Measurements from ENCODE around the gene PABPC1L. TPM values are rescaled to one million over a fixed set of nuclear protein-coding genes. Genes with fewer than 3 reads are reported as not detected.
A peak's percentile ranks its signal among the peaks of the same experiment; 100 is the strongest.

PABPC1L gene
- total RNA-seq, 2 experiments from 2014 or later, result 22.8 to 27.5 TPM

GRCh38 chr20:44976698-44977097 is 66.8 kb downstream of the PABPC1L start:
- H3K9me3 Mint-ChIP-seq, result no peaks in the 10 kb centered on the region
- peak overlapping the region; percentile 96 for H3K27ac Mint-ChIP-seq
- ChIA-PET POLR2A (interaction anchor here (4.7 to 5.3 kb wide), 2 partner anchors 9 to 15 kb away, joined by 61 to 180 read pairs; partner anchors contain the start of genes STK4 and TOMM34), CTCF (interaction anchor here (1.2 to 4.9 kb wide), 4 partner anchors 10 to 88 kb away, joined by 3 to 31 read pairs (median 5); partner anchors contain the start of genes STK4 and TOMM34)
- no peaks in the 10 kb centered on the region for H3K9me3 ChIP-seq (ENCODE audit: control insufficient read depth in 1 of 2, insufficient read depth in 1 of 2, low read length in 2 of 2)
- DNase-seq (no peak), ATAC-seq (ENCODE audit: poor library complexity) (no peak)
- peaks cover 72% of the 10 kb centered on the region for H3K36me3 ChIP-seq (ENCODE audit: insufficient read depth, low read length)
- no peaks in the 10 kb centered on the region for H3K27me3 Mint-ChIP-seq
- H3K4me1 ChIP-seq (ENCODE audit: insufficient read depth, low read length), result peaks cover 50% of the 10 kb centered on the region
- peaks cover 92% of the 10 kb centered on the region for H3K4me1 Mint-ChIP-seq (ENCODE audit: low read depth)
- no peak overlapping the region for H3K4me3 ChIP-seq (ENCODE audit: low read length)
- intact Hi-C loops (cut with DNase I, micrococcal nuclease), result no loop called here
- H3K36me3 Mint-ChIP-seq (ENCODE audit: low read depth), result peaks cover 92% of the 10 kb centered on the region
- TF ChIP-seq CTCF (IDR thresholded peaks at IDR 0.05), result no peak
- H3K27ac ChIP-seq (ENCODE audit: low read depth in 1 of 2, low read length in 2 of 2), result peak overlapping the region in 1 of 2 donors; percentile 95
- H3K27me3 ChIP-seq (ENCODE audit: control insufficient read depth in 1 of 2, insufficient read depth in 2 of 2, low read length in 2 of 2), result no peaks in the 10 kb centered on the region
- H3K4me3 Mint-ChIP-seq, result peak overlapping the region; percentile 83

- intact Hi-C loops (cut with DNase I, micrococcal nuclease), result loop anchor here in 1 of 2 experiments (1.0 kb wide), 1 partner anchor 8 kb away; no protein-coding TSS in a partner anchor
- no peak for TF ChIP-seq CTCF (IDR thresholded peaks at IDR 0.05)
- ATAC-seq (ENCODE audit: poor library complexity) (peak; percentile 85), DNase-seq (peak in 13 of 14 experiments; percentile 35 to 94 (median 49))
- Histone ChIP-seq H3K4me3 (ENCODE audit: low read length) (peak overlapping the region; percentile 34), H3K9me3 (ENCODE audit: control insufficient read depth in 1 of 2, insufficient read depth in 1 of 2, low read length in 2 of 2) (no peaks in the 10 kb centered on the region), H3K36me3 (ENCODE audit: insufficient read depth, low read length) (peaks cover 69% of the 10 kb centered on the region), H3K27ac (ENCODE audit: low read depth in 1 of 2, low read length in 2 of 2) (peak overlapping the region; percentile 90 to 95), H3K4me1 (ENCODE audit: insufficient read depth, low read length) (peaks cover 56% of the 10 kb centered on the region), H3K27me3 (ENCODE audit: control insufficient read depth in 1 of 2, insufficient read depth in 2 of 2, low read length in 2 of 2) (no peaks in the 10 kb centered on the region)
- H3K27ac Mint-ChIP-seq, result peak overlapping the region; percentile 96
- CTCF ChIA-PET, result interaction anchor here (1.1 to 4.9 kb wide), 8 partner anchors 8 to 116 kb away, joined by 3 to 31 read pairs (median 4); partner anchors contain the start of genes STK4 and TOMM34
- H3K4me1 Mint-ChIP-seq (ENCODE audit: low read depth), result peaks cover 93% of the 10 kb centered on the region
- H3K9me3 Mint-ChIP-seq, result no peaks in the 10 kb centered on the region
- POLR2A ChIA-PET, result interaction anchor here (0.6 to 5.3 kb wide), 16 partner anchors 10 to 1521 kb away, joined by 3 to 180 read pairs (median 6); partner anchors contain the start of genes STK4, TOMM34 and YWHAB
- H3K4me3 Mint-ChIP-seq, result peak overlapping the region; percentile 83
- no peaks in the 10 kb centered on the region for H3K27me3 Mint-ChIP-seq
- peaks cover 92% of the 10 kb centered on the region for H3K36me3 Mint-ChIP-seq (ENCODE audit: low read depth)
Measured at GRCh38 chr20:44979090-44979621, 69.3 kb downstream of the PABPC1L start.

GRCh38 chr20:44981736-44982406 is 72.0 kb downstream of the PABPC1L start:
- DNase-seq, result no peak
- Mint-ChIP-seq H3K27ac (peak overlapping the region; percentile 96), H3K4me1 (ENCODE audit: low read depth) (peaks cover 91% of the 10 kb centered on the region), H3K27me3 (no peaks in the 10 kb centered on the region), H3K4me3 (peak overlapping the region; percentile 42), H3K36me3 (ENCODE audit: low read depth) (peaks cover 90% of the 10 kb centered on the region), H3K9me3 (no peaks in the 10 kb centered on the region)
- Histone ChIP-seq H3K4me3 (ENCODE audit: low read length) (no peak overlapping the region), H3K27me3 (ENCODE audit: control insufficient read depth in 1 of 2, insufficient read depth in 2 of 2, low read length in 2 of 2) (no peaks in the 10 kb centered on the region), H3K27ac (ENCODE audit: low read depth in 1 of 2, low read length in 2 of 2) (peak overlapping the region; percentile 54 to 95), H3K9me3 (ENCODE audit: control insufficient read depth in 1 of 2, insufficient read depth in 1 of 2, low read length in 2 of 2) (no peaks in the 10 kb centered on the region), H3K4me1 (ENCODE audit: insufficient read depth, low read length) (peaks cover 59% of the 10 kb centered on the region), H3K36me3 (ENCODE audit: insufficient read depth, low read length) (peaks cover 68% of the 10 kb centered on the region)
- POLR2A ChIA-PET, result interaction anchor here (0.6 to 1.1 kb wide), 4 partner anchors 11 to 99 kb away, joined by 3 to 5 read pairs (median 4); no protein-coding TSS in a partner anchor
- no peak for TF ChIP-seq CTCF (IDR thresholded peaks at IDR 0.05)
- no peak for ATAC-seq (ENCODE audit: poor library complexity)
- intact Hi-C loops (cut with DNase I, micrococcal nuclease), result loop anchor here (2.0 kb wide), 2 partner anchors 13 to 15 kb away; partner anchors contain the start of gene STK4 (in 1 of the 2)
- CTCF ChIA-PET, result interaction anchor here (0.6 to 2.8 kb wide), 5 partner anchors 10 to 112 kb away, joined by 3 to 10 read pairs (median 6); partner anchors contain the start of gene STK4

Data from CD4-positive, alpha-beta T cell (primary cell).